CD8-positive, alpha-beta memory T cell (primary cell): Measurements from ENCODE around the gene SCAMP4. TPM values are rescaled to one million over a fixed set of nuclear protein-coding genes. Genes with fewer than 3 reads are reported as not detected.

ENCODE experiments used
- CTCF ChIA-PET: fragments of 350-600 bp; sonication (Branson Sonifier 250); formaldehyde crosslinking; loops from one replicate; lab custom pipeline; 2021; ENCODE audit warnings: antibody characterized with exemption; lab: Charles Lee
- POLR2A ChIA-PET: fragments of 350-600 bp; sonication (Branson Sonifier 250); formaldehyde crosslinking; loops from one replicate; lab custom pipeline; 2021; ENCODE audit warnings: antibody characterized with exemption; lab: Charles Lee
- DNase-seq, 5 donors: peaks; one replicate each; pipeline versions ENCODE4 v3.0.0 to v3.0.0-alpha.2; 2020 to 2022; ENCODE audit warnings: mixed read lengths in 1 of 5
- H3K27ac ChIP-seq: one replicate; pipeline ENCODE4 v1.7.0; 2013; ENCODE audit warnings: low read depth, mild to moderate bottlenecking, low read length, moderate library complexity
- H3K27me3 ChIP-seq: 2 replicates; pipeline ENCODE4 v1.7.0; 2013; ENCODE audit warnings: low read length, mild to moderate bottlenecking; ENCODE audit not compliant: insufficient read depth, poor library complexity, severe bottlenecking
- H3K36me3 ChIP-seq: 2 replicates; pipeline ENCODE4 v1.7.0; 2013; ENCODE audit warnings: mild to moderate bottlenecking, low read length, moderate library complexity; ENCODE audit not compliant: insufficient read depth
- H3K4me1 ChIP-seq: 2 replicates; pipeline ENCODE4 v1.7.0; 2013; ENCODE audit warnings: mild to moderate bottlenecking, low read length, moderate library complexity; ENCODE audit not compliant: insufficient read depth
- H3K4me3 ChIP-seq: 2 replicates; pipeline ENCODE4 v1.7.0; 2013; ENCODE audit warnings: mild to moderate bottlenecking, low read length
- H3K9me3 ChIP-seq: 2 replicates; pipeline ENCODE4 v1.7.0; 2013; ENCODE audit warnings: mild to moderate bottlenecking, low read length
- H3K27ac Mint-ChIP-seq, 8 donors: one replicate each; pipeline ENCODE4 v1.8.0; 2020 to 2021; ENCODE audit warnings: mixed read lengths in 8 of 8, mild to moderate bottlenecking in 6 of 8, inconsistent platforms in 3 of 8, moderate library complexity in 3 of 8
- H3K27me3 Mint-ChIP-seq, 2 donors: one replicate each; pipeline ENCODE4 v1.8.0; 2020 to 2021; ENCODE audit warnings: mixed read lengths in 2 of 2, mild to moderate bottlenecking in 1 of 2, moderate library complexity in 1 of 2
- H3K36me3 Mint-ChIP-seq, 3 donors: one replicate each; pipeline ENCODE4 v1.8.0; 2020 to 2021; ENCODE audit warnings: mixed read lengths in 3 of 3, inconsistent platforms in 1 of 3, mild to moderate bottlenecking in 1 of 3
- H3K4me1 Mint-ChIP-seq, 3 donors: one replicate each; pipeline ENCODE4 v1.8.0; 2020 to 2021; ENCODE audit warnings: mixed read lengths in 3 of 3, inconsistent platforms in 1 of 3, mild to moderate bottlenecking in 1 of 3
- H3K4me3 Mint-ChIP-seq, 7 donors: one replicate each; pipeline ENCODE4 v1.8.0; 2020 to 2021; ENCODE audit warnings: mixed read lengths in 7 of 7, mild to moderate bottlenecking in 6 of 7, moderate library complexity in 4 of 7, inconsistent platforms in 2 of 7
- H3K9me3 Mint-ChIP-seq, 5 donors: one replicate each; pipeline ENCODE4 v1.8.0; 2020 to 2022; ENCODE audit warnings: mixed read lengths in 5 of 5, mild to moderate bottlenecking in 3 of 5, moderate library complexity in 2 of 5, inconsistent platforms in 1 of 5
- polyA plus RNA-seq: library from polyadenylated mRNA; unstranded; fragments of 300-500 nt; fragmentation: Illumina TruSeq; gene quantifications from one replicate; pipeline ENCODE4 v1.2.3, GENCODE V29; 2021
- total RNA-seq, 2 experiments: library from RNA; stranded (reverse); gene quantifications; one replicate each; pipeline ENCODE4 v1.2.3, GENCODE V29; 2021

The SCAMP4 gene
- total and polyA plus RNA-seq, 3 experiments from 2014 or later: 16.3 to 40.6 (median 38.6) TPM

DNA sequence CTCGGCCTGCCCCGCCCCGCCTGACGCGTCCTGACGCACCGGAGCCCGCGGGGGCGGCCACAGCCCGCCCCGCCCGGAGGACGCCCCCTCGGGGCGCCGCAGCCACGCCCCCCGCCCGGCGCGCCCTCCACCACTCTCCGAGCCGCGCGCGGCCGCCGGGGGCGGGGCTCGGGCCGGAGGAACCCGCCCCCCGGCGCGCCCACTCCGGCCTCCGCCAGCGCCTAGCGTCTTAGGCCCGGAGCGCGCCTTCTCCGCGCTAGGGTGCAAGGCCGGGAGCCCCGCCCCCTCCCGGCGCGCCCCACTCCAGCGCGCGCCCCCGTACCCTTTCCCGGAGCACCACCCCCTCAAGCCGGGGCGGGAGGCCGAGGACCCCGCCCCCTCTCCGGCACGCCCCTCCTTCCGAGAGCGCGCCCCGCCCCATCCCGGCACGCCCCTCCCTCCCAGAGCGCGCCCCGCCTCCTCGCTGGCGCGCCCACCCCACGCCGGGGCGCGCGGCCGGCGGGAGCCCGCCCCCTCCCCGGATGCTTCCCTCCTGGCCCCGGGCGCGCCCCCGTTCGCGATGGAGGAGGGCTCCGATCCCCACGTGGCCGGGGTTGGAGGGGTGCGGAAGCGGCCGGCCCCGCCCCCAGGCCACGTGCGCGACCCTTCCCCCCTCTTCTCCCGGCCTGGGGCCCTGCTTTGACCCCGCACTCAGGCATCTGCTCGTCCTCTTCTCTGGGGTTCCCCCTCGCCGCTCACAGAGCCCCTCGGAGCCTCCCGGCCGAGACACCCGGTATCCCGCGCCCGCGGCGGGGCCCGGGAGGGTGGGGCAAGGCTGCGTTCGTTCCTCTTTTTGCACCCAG lies 41.3 kb upstream of the SCAMP4 start:
- H3K4me3 Mint-ChIP-seq: peak overlapping the region; percentile 66 to 92 (median 76)
- CTCF ChIA-PET: interaction anchor here (1.0 to 2.7 kb wide), 13 partner anchors 9 to 83 kb away, joined by 3 to 10 read pairs (median 4); partner anchors contain the start of gene ABHD17A
- no peaks in the 10 kb centered on the region for H3K9me3 Mint-ChIP-seq
- Histone ChIP-seq H3K4me3 (peak overlapping the region; percentile 66), H3K27me3 (no peaks in the 10 kb centered on the region), H3K9me3 (no peaks in the 10 kb centered on the region), H3K4me1 (peaks cover 30% of the 10 kb centered on the region), H3K27ac (peak overlapping the region; percentile 79), H3K36me3 (no peaks in the 10 kb centered on the region)
- H3K36me3 Mint-ChIP-seq: peaks cover 0 to 7% (median 0%) of the 10 kb centered on the region in 3 donors
- peak; percentile 89 to 94 (median 93) for DNase-seq
- H3K27me3 Mint-ChIP-seq: peaks cover 0 to 4% of the 10 kb centered on the region in 2 donors
- peaks cover 17 to 52% (median 26%) of the 10 kb centered on the region in 3 donors for H3K4me1 Mint-ChIP-seq
- H3K27ac Mint-ChIP-seq: peak overlapping the region in 5 of 8 donors; percentile 40 to 85 (median 64)
- POLR2A ChIA-PET: interaction anchor here (0.7 to 2.0 kb wide), 6 partner anchors 7 to 42 kb away, joined by 3 to 14 read pairs (median 6); partner anchors contain the start of genes ADAT3 and SCAMP4

DNA sequence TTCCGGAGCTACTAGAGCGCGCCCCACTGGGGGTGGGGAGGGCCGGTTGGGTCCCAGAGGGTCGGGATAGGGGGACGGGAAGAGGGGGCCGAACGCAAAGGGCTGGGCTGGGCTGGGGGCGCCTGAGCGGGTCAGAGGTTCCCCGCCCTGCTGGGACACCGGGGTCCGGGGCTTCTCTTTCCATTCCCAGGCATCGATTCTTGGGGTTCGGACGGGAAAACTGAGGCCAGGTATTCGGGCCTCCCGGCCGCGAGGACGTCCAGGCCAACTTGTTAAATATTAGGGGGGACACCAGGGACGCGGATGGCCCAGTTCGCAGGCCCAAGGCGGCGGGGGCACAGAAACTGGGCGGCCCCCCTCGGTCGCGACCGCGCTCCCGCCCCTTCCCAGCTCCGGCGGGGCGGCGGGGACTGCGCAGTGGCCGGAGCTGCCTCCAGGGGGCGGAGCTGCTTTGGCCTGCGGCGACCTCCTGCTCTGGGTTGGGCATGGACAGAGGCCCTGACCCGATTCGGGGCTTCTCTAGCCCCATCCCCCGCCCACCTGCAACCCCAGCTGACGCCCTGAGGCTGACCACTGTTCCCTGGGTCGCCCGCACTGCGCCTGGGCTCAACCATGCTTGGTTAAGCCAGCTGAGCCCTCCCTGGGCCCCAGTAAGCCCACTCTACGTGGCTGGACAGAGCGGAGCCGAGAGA lies 40.6 kb upstream of the SCAMP4 start:
- CTCF ChIA-PET: interaction anchor here (1.0 to 2.7 kb wide), 14 partner anchors 10 to 82 kb away, joined by 3 to 10 read pairs (median 4); partner anchors contain the start of gene ABHD17A
- H3K9me3 Mint-ChIP-seq: no peaks in the 10 kb centered on the region

DNA sequence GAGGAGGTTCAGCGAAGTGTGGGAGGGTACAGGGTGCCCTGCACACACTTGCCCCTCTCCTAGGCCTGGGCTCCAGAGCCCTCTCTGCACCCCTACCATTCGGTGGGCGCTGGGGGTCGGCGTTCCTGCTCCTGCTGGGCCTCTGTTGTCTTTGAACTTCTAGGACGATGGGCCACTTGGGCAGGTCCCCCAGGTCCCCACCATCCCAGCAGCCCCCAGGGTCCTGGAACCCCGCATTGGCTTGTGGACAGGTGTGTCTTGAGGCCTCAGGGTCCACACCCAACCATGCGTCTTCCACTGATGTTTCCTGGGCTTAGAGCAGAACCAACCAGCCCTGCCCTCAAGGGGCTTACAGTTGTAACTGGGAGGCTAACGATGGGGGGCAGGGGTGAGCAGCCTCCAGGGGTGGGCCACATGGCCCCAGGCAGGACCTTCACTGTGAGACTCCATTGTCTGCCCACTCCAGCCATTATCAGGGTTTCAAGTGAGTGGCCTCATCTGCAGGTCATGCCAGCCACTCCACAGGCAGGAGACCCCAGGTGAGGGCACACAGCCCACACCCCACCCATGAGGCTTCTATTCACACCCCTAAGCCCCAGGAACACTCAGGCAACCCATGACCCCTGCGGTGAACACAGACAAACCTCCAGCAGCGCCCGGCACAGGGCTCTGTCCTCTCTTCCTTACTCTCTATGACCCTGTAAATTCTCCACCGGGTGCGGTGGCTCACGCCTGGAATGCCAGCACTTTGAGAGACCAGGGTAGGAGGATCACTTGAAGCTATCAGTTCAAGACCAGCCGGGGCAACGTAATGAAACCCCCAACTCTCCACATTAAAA lies 39.8 kb upstream of the SCAMP4 start:
- H3K36me3 ChIP-seq: peaks cover 1% of the 10 kb centered on the region
- H3K27me3 ChIP-seq: no peaks in the 10 kb centered on the region
- peaks cover 0 to 4% of the 10 kb centered on the region in 2 donors for H3K27me3 Mint-ChIP-seq
- no peaks in the 10 kb centered on the region for H3K9me3 Mint-ChIP-seq
- ChIA-PET POLR2A (interaction anchor here (1.2 to 2.0 kb wide), 4 partner anchors 10 to 40 kb away, joined by 3 to 14 read pairs (median 10); partner anchors contain the start of genes ADAT3 and SCAMP4), CTCF (interaction anchor here (1.0 to 2.7 kb wide), 14 partner anchors 9 to 81 kb away, joined by 3 to 10 read pairs (median 4); partner anchors contain the start of gene ABHD17A)
- H3K27ac Mint-ChIP-seq: peak overlapping the region in 6 of 8 donors; percentile 19 to 85 (median 66)
- no peaks in the 10 kb centered on the region for H3K9me3 ChIP-seq
- H3K4me3 ChIP-seq: peak overlapping the region; percentile 66
- peak overlapping the region; percentile 79 for H3K27ac ChIP-seq
- no peak for DNase-seq
- H3K4me3 Mint-ChIP-seq: peak overlapping the region; percentile 54 to 84 (median 69)
- peaks cover 0 to 12% (median 0%) of the 10 kb centered on the region in 3 donors for H3K36me3 Mint-ChIP-seq
- H3K4me1 Mint-ChIP-seq: peaks cover 16 to 40% (median 21%) of the 10 kb centered on the region in 3 donors
- peaks cover 23% of the 10 kb centered on the region for H3K4me1 ChIP-seq

More for the DNA sequence above, 40.6 kb upstream of the SCAMP4 start:
- Histone ChIP-seq H3K36me3 (no peaks in the 10 kb centered on the region), H3K9me3 (no peaks in the 10 kb centered on the region), H3K4me1 (peaks cover 25% of the 10 kb centered on the region), H3K4me3 (peak overlapping the region; percentile 66), H3K27me3 (no peaks in the 10 kb centered on the region), H3K27ac (peak overlapping the region; percentile 79)
- peak overlapping the region; percentile 66 to 92 (median 76) for H3K4me3 Mint-ChIP-seq
- H3K4me1 Mint-ChIP-seq: peaks cover 16 to 48% (median 23%) of the 10 kb centered on the region in 3 donors
- POLR2A ChIA-PET: interaction anchor here (0.7 to 2.0 kb wide), 6 partner anchors 8 to 41 kb away, joined by 3 to 14 read pairs (median 6); partner anchors contain the start of genes ADAT3 and SCAMP4
- peak overlapping the region in 3 of 8 donors; percentile 52 to 85 (median 81) for H3K27ac Mint-ChIP-seq
- H3K36me3 Mint-ChIP-seq: peaks cover 0 to 9% (median 0%) of the 10 kb centered on the region in 3 donors
- H3K27me3 Mint-ChIP-seq: peaks cover 0 to 4% of the 10 kb centered on the region in 2 donors
- peak in 3 of 5 donors; percentile 41 to 72 (median 54) for DNase-seq

DNA sequence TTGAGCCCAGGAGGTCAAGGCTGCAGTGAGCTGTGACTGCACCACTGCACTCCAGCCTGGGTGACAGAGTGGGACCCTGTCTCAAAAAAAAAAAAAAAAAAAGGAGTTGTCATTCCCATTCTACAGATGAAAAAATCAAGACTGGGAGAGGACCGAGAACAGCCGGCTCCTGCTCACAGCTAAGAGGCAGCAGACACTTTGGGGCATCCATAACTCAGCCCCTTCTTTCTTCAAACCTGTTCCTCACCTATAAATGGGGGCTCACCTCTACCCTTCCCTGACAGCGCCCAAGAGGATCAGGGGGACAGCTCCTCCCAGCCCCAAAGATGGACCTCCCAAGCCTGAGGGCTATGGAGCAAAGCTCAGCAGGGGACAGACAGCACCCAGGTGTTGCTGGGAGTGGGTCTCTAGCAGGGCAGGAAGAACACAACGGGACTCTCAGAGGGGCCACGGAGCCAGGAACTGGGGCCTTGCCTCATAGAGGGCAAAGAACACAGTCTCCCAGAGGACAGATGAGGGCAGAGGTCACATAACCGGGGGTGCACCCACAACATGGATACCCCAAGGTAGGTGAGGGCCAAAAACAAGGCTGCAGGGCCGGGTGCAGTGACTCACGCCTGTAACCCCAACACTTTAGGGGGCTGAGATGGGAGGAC lies 38.4 kb upstream of the SCAMP4 start:
- Mint-ChIP-seq H3K27me3 (peaks cover 0 to 4% of the 10 kb centered on the region in 2 donors), H3K36me3 (peaks cover 0 to 20% (median 0%) of the 10 kb centered on the region in 3 donors), H3K9me3 (no peaks in the 10 kb centered on the region), H3K4me3 (peak overlapping the region in 2 of 7 donors; percentile 18 to 35), H3K27ac (peak overlapping the region in 2 of 8 donors; percentile 36 to 55), H3K4me1 (peaks cover 7 to 28% (median 11%) of the 10 kb centered on the region in 3 donors)
- peaks cover 5% of the 10 kb centered on the region for H3K36me3 ChIP-seq
- no peaks in the 10 kb centered on the region for H3K9me3 ChIP-seq
- no peaks in the 10 kb centered on the region for H3K27me3 ChIP-seq
- ChIA-PET CTCF (interaction anchor here (0.8 to 2.7 kb wide), 3 partner anchors 8 to 30 kb away, joined by 3 to 10 read pairs (median 4); no protein-coding TSS in a partner anchor), POLR2A (no interaction called here)
- H3K4me3 ChIP-seq: no peak overlapping the region
- H3K4me1 ChIP-seq: peaks cover 9% of the 10 kb centered on the region
- H3K27ac ChIP-seq: no peak overlapping the region
- DNase-seq: no peak

DNA sequence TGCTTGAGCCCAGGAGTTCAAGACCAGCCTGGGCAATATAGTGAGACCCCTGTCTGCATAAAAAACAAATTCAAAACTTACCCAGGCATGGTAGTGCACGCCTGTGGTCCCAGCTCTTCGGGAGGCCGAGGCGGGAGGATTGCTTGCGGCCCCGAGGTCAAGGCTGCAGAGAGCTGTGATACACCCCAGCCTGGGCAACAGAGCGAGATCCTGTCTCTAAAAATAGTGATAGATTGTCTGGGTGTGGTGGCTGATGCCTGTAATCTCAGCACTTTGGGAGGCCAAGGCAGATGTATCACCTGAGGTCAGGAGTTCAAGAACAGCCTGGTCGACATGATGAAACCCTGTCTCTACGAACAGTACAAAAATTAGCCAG lies 37.9 kb upstream of the SCAMP4 start:
- Histone ChIP-seq H3K27ac (no peak overlapping the region), H3K36me3 (peaks cover 5% of the 10 kb centered on the region), H3K4me1 (peaks cover 6% of the 10 kb centered on the region), H3K4me3 (no peak overlapping the region), H3K9me3 (no peaks in the 10 kb centered on the region), H3K27me3 (no peaks in the 10 kb centered on the region)
- peaks cover 0 to 2% of the 10 kb centered on the region in 2 donors for H3K27me3 Mint-ChIP-seq
- peak overlapping the region in 4 of 8 donors; percentile 12 to 90 (median 62) for H3K27ac Mint-ChIP-seq
- peaks cover 0 to 20% (median 0%) of the 10 kb centered on the region in 3 donors for H3K36me3 Mint-ChIP-seq
- no peak for DNase-seq
- ChIA-PET CTCF (no interaction called here), POLR2A (no interaction called here)
- no peaks in the 10 kb centered on the region for H3K9me3 Mint-ChIP-seq
- peaks cover 5 to 23% (median 11%) of the 10 kb centered on the region in 3 donors for H3K4me1 Mint-ChIP-seq
- peak overlapping the region in 1 of 7 donors; percentile 35 for H3K4me3 Mint-ChIP-seq

DNA sequence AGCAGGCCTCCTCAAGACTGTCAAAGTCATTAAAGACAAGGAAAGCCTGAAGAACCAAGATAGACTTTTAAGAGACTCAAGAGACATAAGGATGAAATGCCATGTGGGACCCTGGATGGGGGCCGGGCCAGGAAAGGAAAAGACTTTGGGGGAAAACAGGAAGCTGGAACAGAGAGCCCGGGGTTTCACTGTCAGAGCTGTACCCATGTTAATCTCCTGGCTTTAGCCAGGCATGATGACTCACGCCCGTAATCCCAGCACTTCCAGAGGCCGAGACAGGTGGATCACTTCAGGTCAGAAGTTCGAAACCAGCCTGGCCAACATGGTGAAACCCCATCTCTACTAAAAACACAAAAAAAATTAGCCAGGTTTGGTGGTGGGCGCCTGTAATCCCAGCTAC lies 36.2 kb upstream of the SCAMP4 start:
- H3K4me1 ChIP-seq: peaks cover 22% of the 10 kb centered on the region
- CTCF ChIA-PET: interaction anchor here (0.7 to 1.4 kb wide), 4 partner anchors 16 to 59 kb away, joined by 3 to 4 read pairs (median 4); partner anchors contain the start of gene ABHD17A
- peak overlapping the region in 3 of 8 donors; percentile 8 to 84 (median 83) for H3K27ac Mint-ChIP-seq

More for the DNA sequence above, 36.2 kb upstream of the SCAMP4 start:
- POLR2A ChIA-PET: interaction anchor here (0.7 kb wide), 1 partner anchor 7 kb away, joined by 8 read pairs; no protein-coding TSS in a partner anchor
- Mint-ChIP-seq H3K4me3 (no peak overlapping the region), H3K36me3 (peaks cover 0 to 22% (median 0%) of the 10 kb centered on the region in 3 donors), H3K27me3 (no peaks in the 10 kb centered on the region), H3K4me1 (peaks cover 9 to 35% (median 11%) of the 10 kb centered on the region in 3 donors), H3K9me3 (no peaks in the 10 kb centered on the region)
- H3K27me3 ChIP-seq: no peaks in the 10 kb centered on the region
- no peak overlapping the region for H3K4me3 ChIP-seq
- DNase-seq: no peak
- no peak overlapping the region for H3K27ac ChIP-seq
- H3K9me3 ChIP-seq: no peaks in the 10 kb centered on the region
- H3K36me3 ChIP-seq: peaks cover 5% of the 10 kb centered on the region
